Activated T-helper 1 cell treated with anti-CD3 and anti-CD28 coated beads, Interleukin-12 subunit alpha, Interleukin-12 subunit beta, Interleukin-2, Interleukin-4 antibody, amounts not matched to agents 30 ng/mL and 10 ng/mL and 1 ng/mL, durations not matched to agents 14 hours and 24 hours and 36 hours (primary cell): ENCODE measurements around the gene SLC15A4. TPM values are rescaled to one million over a fixed set of nuclear protein-coding genes. Genes with fewer than 3 reads are reported as not detected.
A peak's percentile ranks its signal among the peaks of the same experiment; 100 is the strongest.

ENCODE experiments used
- DNase-seq: peaks from one replicate; pipeline ENCODE4 v3.0.0; 2021; ENCODE audit warnings: low spot score
- H3K27ac Mint-ChIP-seq: one replicate; pipeline ENCODE4 v1.8.0; 2021; ENCODE audit warnings: mild to moderate bottlenecking, mixed read lengths
- H3K27me3 Mint-ChIP-seq: one replicate; pipeline ENCODE4 v1.8.0; 2022; ENCODE audit warnings: mild to moderate bottlenecking, moderate library complexity, mixed read lengths; ENCODE audit not compliant: insufficient read depth
- H3K36me3 Mint-ChIP-seq: one replicate; pipeline ENCODE4 v1.8.0; 2021; ENCODE audit warnings: low read depth, mixed read lengths
- H3K4me1 Mint-ChIP-seq: one replicate; pipeline ENCODE4 v1.8.0; 2021; ENCODE audit warnings: low read depth, mixed read lengths
- H3K4me3 Mint-ChIP-seq: one replicate; pipeline ENCODE4 v1.8.0; 2021; ENCODE audit warnings: mild to moderate bottlenecking, moderate library complexity, mixed read lengths
- H3K9me3 Mint-ChIP-seq: one replicate; pipeline ENCODE4 v1.8.0; 2021; ENCODE audit warnings: mixed read lengths
- intact Hi-C: fragments of 100-400 bp; cut with micrococcal nuclease; formaldehyde crosslinking; loops from one replicate; pipeline ENCODE4 v1.15.1; 2024
- total RNA-seq: library from RNA; stranded (reverse); gene quantifications from 2 replicates; pipeline ENCODE4 v1.2.3, GENCODE V29; 2022

The SLC15A4 gene
- total RNA-seq, result 33.0 and 33.7 TPM in 2 replicates

- peak; percentile 94 for DNase-seq
- peaks cover 5% of the 10 kb centered on the region for H3K9me3 Mint-ChIP-seq
- no peaks in the 10 kb centered on the region for H3K27me3 Mint-ChIP-seq
- H3K4me3 Mint-ChIP-seq, result peak within 1 kb of the TSS; percentile 87
- peak within 1 kb of the TSS; percentile 81 for H3K27ac Mint-ChIP-seq
- H3K4me1 Mint-ChIP-seq, result peaks cover 43% of the 10 kb centered on the region
- peaks cover 14% of the 10 kb centered on the region for H3K36me3 Mint-ChIP-seq
- intact Hi-C loops, result loop anchor here (1.0 to 5.0 kb wide), 4 partner anchors 14 to 1267 kb away; no protein-coding TSS in a partner anchor
These were observed at the start of gene SLC15A4 for GRCh38 chr12:128823916-128824839. SLC15A4 (minus strand) TSS chr12:128823958; CDS start chr12:128823943, 15 bp downstream.

GRCh38 chr12:128872303-128872702 lies 48.5 kb upstream of the SLC15A4 start:
- H3K4me3 Mint-ChIP-seq, result no peak overlapping the region
- H3K36me3 Mint-ChIP-seq, result peaks cover 3% of the 10 kb centered on the region
- peaks cover 3% of the 10 kb centered on the region for H3K27me3 Mint-ChIP-seq
- peaks cover 14% of the 10 kb centered on the region for H3K9me3 Mint-ChIP-seq
- intact Hi-C loops, result no loop called here
- H3K4me1 Mint-ChIP-seq, result no peaks in the 10 kb centered on the region
- H3K27ac Mint-ChIP-seq, result no peak overlapping the region
- DNase-seq, result no peak

GRCh38 chr12:128871516-128871892 lies 47.7 kb upstream of the SLC15A4 start:
- Mint-ChIP-seq H3K36me3 (peaks cover 3% of the 10 kb centered on the region), H3K4me3 (no peak overlapping the region), H3K27me3 (peaks cover 3% of the 10 kb centered on the region), H3K27ac (no peak overlapping the region), H3K9me3 (peaks cover 10% of the 10 kb centered on the region), H3K4me1 (no peaks in the 10 kb centered on the region)
- intact Hi-C loops, result no loop called here
- no peak for DNase-seq

GRCh38 chr12:128867466-128867865 lies 43.7 kb upstream of the SLC15A4 start:
- DNase-seq, result no peak
- Mint-ChIP-seq H3K4me3 (no peak overlapping the region), H3K4me1 (no peaks in the 10 kb centered on the region), H3K27ac (no peak overlapping the region), H3K9me3 (no peaks in the 10 kb centered on the region), H3K27me3 (peaks cover 3% of the 10 kb centered on the region), H3K36me3 (no peaks in the 10 kb centered on the region)
- intact Hi-C loops, result no loop called here

GRCh38 chr12:128864516-128865186 lies 40.9 kb upstream of the SLC15A4 start:
- DNase-seq, result no peak
- Mint-ChIP-seq H3K4me3 (no peak overlapping the region), H3K4me1 (no peaks in the 10 kb centered on the region), H3K9me3 (no peaks in the 10 kb centered on the region), H3K27ac (peak overlapping the region; percentile 16), H3K27me3 (peaks cover 9% of the 10 kb centered on the region), H3K36me3 (no peaks in the 10 kb centered on the region)
- intact Hi-C loops, result no loop called here

GRCh38 chr12:128863957-128864356 lies 40.2 kb upstream of the SLC15A4 start:
- H3K27me3 Mint-ChIP-seq, result peaks cover 9% of the 10 kb centered on the region
- H3K9me3 Mint-ChIP-seq, result no peaks in the 10 kb centered on the region
- no peak overlapping the region for H3K4me3 Mint-ChIP-seq
- H3K36me3 Mint-ChIP-seq, result no peaks in the 10 kb centered on the region
- intact Hi-C loops, result no loop called here
- H3K27ac Mint-ChIP-seq, result no peak overlapping the region
- H3K4me1 Mint-ChIP-seq, result no peaks in the 10 kb centered on the region
- no peak for DNase-seq

- peaks cover 12% of the 10 kb centered on the region for H3K27me3 Mint-ChIP-seq
- no peak overlapping the region for H3K4me3 Mint-ChIP-seq
- H3K9me3 Mint-ChIP-seq, result no peaks in the 10 kb centered on the region
- no peak for DNase-seq
- no peaks in the 10 kb centered on the region for H3K4me1 Mint-ChIP-seq
- intact Hi-C loops, result no loop called here
- H3K36me3 Mint-ChIP-seq, result peaks cover under 1% of the 10 kb centered on the region
- H3K27ac Mint-ChIP-seq, result no peak overlapping the region
These were observed 37.7 kb upstream of the SLC15A4 start for GRCh38 chr12:128861226-128862016.

- peaks cover 18% of the 10 kb centered on the region for H3K27me3 Mint-ChIP-seq
- H3K9me3 Mint-ChIP-seq, result no peaks in the 10 kb centered on the region
- intact Hi-C loops, result no loop called here
- no peak overlapping the region for H3K4me3 Mint-ChIP-seq
- H3K27ac Mint-ChIP-seq, result no peak overlapping the region
- no peaks in the 10 kb centered on the region for H3K4me1 Mint-ChIP-seq
- H3K36me3 Mint-ChIP-seq, result peaks cover 1% of the 10 kb centered on the region
- no peak for DNase-seq
These were observed 35.6 kb upstream of the SLC15A4 start for GRCh38 chr12:128859311-128859710.

- no peak for DNase-seq
- Mint-ChIP-seq H3K27me3 (peaks cover 18% of the 10 kb centered on the region), H3K9me3 (no peaks in the 10 kb centered on the region), H3K36me3 (peaks cover 1% of the 10 kb centered on the region), H3K4me1 (no peaks in the 10 kb centered on the region), H3K4me3 (no peak overlapping the region), H3K27ac (no peak overlapping the region)
- intact Hi-C loops, result no loop called here
These were observed 33.5 kb upstream of the SLC15A4 start for GRCh38 chr12:128857133-128857763.

GRCh38 chr12:128856791-128857078 lies 33.0 kb upstream of the SLC15A4 start:
- no peak overlapping the region for H3K4me3 Mint-ChIP-seq
- H3K9me3 Mint-ChIP-seq, result no peaks in the 10 kb centered on the region
- peaks cover 21% of the 10 kb centered on the region for H3K27me3 Mint-ChIP-seq
- H3K4me1 Mint-ChIP-seq, result no peaks in the 10 kb centered on the region
- H3K27ac Mint-ChIP-seq, result no peak overlapping the region
- intact Hi-C loops, result no loop called here
- peaks cover 1% of the 10 kb centered on the region for H3K36me3 Mint-ChIP-seq
- no peak for DNase-seq

GRCh38 chr12:128856035-128856790 lies 32.5 kb upstream of the SLC15A4 start:
- no peak for DNase-seq
- Mint-ChIP-seq H3K4me3 (no peak overlapping the region), H3K27ac (no peak overlapping the region), H3K9me3 (no peaks in the 10 kb centered on the region), H3K36me3 (peaks cover 1% of the 10 kb centered on the region), H3K4me1 (no peaks in the 10 kb centered on the region), H3K27me3 (peaks cover 22% of the 10 kb centered on the region)
- intact Hi-C loops, result no loop called here

GRCh38 chr12:128853600-128854197 lies 29.9 kb upstream of the SLC15A4 start:
- H3K27ac Mint-ChIP-seq, result no peak overlapping the region
- no peak for DNase-seq
- peak overlapping the region; percentile 31 for H3K4me3 Mint-ChIP-seq
- H3K4me1 Mint-ChIP-seq, result no peaks in the 10 kb centered on the region
- H3K9me3 Mint-ChIP-seq, result no peaks in the 10 kb centered on the region
- intact Hi-C loops, result no loop called here
- peaks cover 1% of the 10 kb centered on the region for H3K36me3 Mint-ChIP-seq
- H3K27me3 Mint-ChIP-seq, result peaks cover 21% of the 10 kb centered on the region
